Right kidney (tissue), 1 donor: ENCODE measurements around the gene GJB2.

ENCODE experiments used
- DNase-seq: peaks from one replicate; pipeline ENCODE4 v3.0.0-alpha.2; 2016

The GJB2 gene

GRCh38 chr13:20142023-20142926, 50.5 kb downstream of the GJB2 start:
- DNase-seq: no peak

DNA sequence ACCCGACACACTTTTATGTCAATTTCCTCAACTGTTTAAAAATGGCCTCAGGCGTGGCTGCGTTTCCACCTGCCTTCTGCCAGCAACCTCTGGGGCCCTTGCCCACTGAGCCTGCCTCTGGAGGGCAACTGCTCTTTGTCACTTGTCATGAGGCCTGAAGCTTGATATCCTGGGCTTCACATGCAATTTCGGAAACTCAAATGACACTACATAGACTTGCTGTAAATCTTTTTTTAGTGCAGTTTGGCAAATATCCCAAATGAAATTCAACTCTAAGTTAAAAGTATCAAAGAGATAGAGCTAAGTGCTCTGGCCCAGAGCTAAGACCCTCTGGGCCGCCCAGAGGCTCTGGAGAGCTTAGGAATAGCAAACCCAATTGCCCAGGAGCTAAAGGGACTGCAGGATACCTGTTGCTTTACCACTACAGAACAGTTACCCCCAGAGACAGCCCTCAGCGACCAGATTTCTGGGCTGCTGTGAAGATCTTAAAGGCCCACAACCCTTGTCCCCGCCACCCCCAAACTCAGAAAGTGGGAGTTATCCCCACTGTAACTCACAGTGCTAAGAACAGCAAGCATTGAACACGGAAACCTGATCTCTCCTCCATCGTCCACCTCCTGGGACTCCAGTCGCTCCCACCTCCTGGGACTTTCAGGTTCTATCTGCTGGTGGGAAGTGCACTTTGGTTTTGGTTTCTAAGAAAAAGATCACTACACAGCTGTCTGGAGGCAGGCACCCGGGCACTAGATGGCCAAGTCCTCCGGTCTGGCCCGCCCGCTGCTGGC, 51.3 kb downstream of the GJB2 start:
- DNase-seq: peak; percentile 65

DNA sequence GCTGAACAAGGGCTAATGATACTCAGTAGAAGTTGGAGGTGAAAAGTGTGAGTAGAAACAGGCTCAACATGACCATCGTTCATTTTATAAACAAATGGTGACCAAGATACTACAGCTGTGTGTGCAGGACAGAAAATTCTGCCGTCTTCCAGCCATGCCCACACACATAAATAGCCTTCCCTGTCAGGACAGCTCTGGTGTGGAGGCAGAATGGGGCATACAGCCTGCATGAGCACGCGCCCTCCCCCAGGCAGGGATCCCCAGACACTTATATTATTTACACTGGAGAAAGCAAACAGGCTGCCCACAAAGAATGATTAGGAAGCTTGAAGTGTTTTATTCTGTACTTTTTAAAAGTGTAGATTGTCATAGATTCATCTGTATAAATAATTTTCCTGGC, 52.3 kb downstream of the GJB2 start:
- no peak for DNase-seq

DNA sequence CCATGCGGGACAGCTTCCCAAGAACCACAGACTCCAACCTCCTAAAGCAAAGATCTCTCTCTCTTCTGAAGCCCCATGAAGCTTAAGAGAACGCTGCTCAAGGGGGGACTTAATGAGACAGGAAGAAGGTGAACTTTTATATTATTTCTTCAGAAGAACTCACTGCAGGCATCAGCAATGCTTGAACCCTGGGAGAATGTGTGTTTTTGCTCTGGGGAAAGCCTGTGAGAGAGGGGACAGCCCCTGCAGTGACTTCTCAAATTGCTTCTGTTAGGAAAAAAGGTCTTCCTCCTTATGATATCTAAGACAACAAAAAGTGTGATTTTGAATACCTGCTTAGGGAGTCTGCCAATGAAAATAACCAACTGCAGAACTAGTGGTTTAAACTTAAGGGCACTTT, 54.9 kb downstream of the GJB2 start:
- no peak for DNase-seq
